ENCODE results near the gene BCL10.

DNA sequence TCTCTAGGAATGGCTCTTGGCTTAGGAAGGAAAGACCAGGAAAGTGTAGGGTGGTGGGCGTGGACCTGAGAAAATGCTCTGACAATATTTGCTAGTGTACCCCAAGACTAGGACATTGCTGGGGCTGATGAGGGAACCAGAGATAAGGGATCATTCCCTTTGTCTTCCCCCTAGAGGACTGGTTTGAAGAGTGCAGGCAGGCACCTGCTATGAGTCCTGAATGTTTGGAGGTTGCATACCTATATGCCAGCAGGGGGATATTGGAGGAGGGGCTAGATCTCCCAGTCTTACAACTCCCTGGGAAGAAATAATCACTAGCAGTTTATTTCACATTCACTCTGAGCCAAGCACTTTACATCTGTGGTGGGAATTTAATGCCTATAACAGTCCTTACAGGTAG lies 6.0 kb upstream of the BCL10 start:
- TF ChIP-seq CTCF (IDR thresholded peaks at IDR 0.05; ENCODE audit: control extremely low read depth in 1 of 3, insufficient read depth in 1 of 3, low read depth in 1 of 3, low read length in 3 of 3) (peak; percentile 29 to 85 (median 85)), PHF8 (conservative IDR thresholded peaks at IDR 0.05; ENCODE audit: low read depth, low read length) (no peak), POLR2A (IDR thresholded peaks at IDR 0.05; ENCODE audit: control extremely low read depth in 1 of 2, low read depth in 2 of 2, low read length in 2 of 2) (no peak), MAFK (IDR thresholded peaks at IDR 0.05; ENCODE audit: low read depth, low read length) (no peak), TAF7 (optimal IDR thresholded peaks at IDR 0.05; ENCODE audit: borderline replicate concordance, low read depth, low read length) (no peak), POLR2AphosphoS5 (IDR thresholded peaks at IDR 0.05; ENCODE audit: low read depth, low read length) (no peak), SUZ12 (IDR thresholded peaks at IDR 0.05; ENCODE audit: low read length) (no peak), EZH2 (IDR thresholded peaks at IDR 0.05; ENCODE audit: low read depth, low read length, severe bottlenecking) (no peak), JUND (IDR thresholded peaks at IDR 0.05; ENCODE audit: low read length) (no peak), GABPA (IDR thresholded peaks at IDR 0.05; ENCODE audit: borderline replicate concordance, insufficient read depth, low read length) (no peak), CHD1 (IDR thresholded peaks at IDR 0.05; ENCODE audit: low read depth, low read length) (no peak), NRF1 (IDR thresholded peaks at IDR 0.05; ENCODE audit: low read depth, low read length) (no peak)

Measured in H1 (cell line).